GM12875 (cell line): ENCODE measurements around the gene MTM1.

Experiments
- H3K4me3 ChIP-seq: one replicate; pipeline ENCODE4 v1.5.1; 2011; ENCODE audit warnings: low read depth, low read length, control low read depth
- CTCF ChIP-seq: IDR thresholded peaks from 2 replicates; pipeline ENCODE4 v1.5.1; 2011; ENCODE audit warnings: low read depth, mild to moderate bottlenecking, control low read depth, inconsistent platforms, low read length, moderate library complexity, borderline replicate concordance; ENCODE audit not compliant: insufficient read depth

The MTM1 gene

GRCh38 chrX:150568320-150569154 is at the start of gene MTM1:
MTM1 (plus strand) TSS chrX:150568621; CDS start chrX:150592615, 23,994 bp downstream.
- H3K4me3 ChIP-seq: peak within 1 kb of the TSS; percentile 72
- no peak for TF ChIP-seq CTCF

- TF ChIP-seq CTCF: no peak
These were observed 45.9 kb upstream of the MTM1 start for GRCh38 chrX:150522494-150522893.

GRCh38 chrX:150525061-150525919 is 43.1 kb upstream of the MTM1 start:
- no peak for TF ChIP-seq CTCF
- H3K4me3 ChIP-seq: no peak overlapping the region

More at GRCh38 chrX:150522494-150522893, 45.9 kb upstream of the MTM1 start:
- no peak overlapping the region for H3K4me3 ChIP-seq

- H3K4me3 ChIP-seq: no peak overlapping the region
- TF ChIP-seq CTCF: no peak
These were observed 41.7 kb upstream of the MTM1 start for GRCh38 chrX:150526692-150527091.

- H3K4me3 ChIP-seq: no peak overlapping the region
- TF ChIP-seq CTCF: no peak
These were observed 41.3 kb upstream of the MTM1 start for GRCh38 chrX:150527108-150527507.

GRCh38 chrX:150529587-150529986 is 38.8 kb upstream of the MTM1 start:
- no peak overlapping the region for H3K4me3 ChIP-seq
- no peak for TF ChIP-seq CTCF
